Erythroblast (primary cell): ENCODE data around the gene ZNF574.

ENCODE experiments used
- GATA1 ChIP-seq: IDR thresholded peaks from 2 replicates; pipeline ENCODE4 v1.6.1; 2011; ENCODE audit warnings: low read depth, mild to moderate bottlenecking, control low read depth, low read length, moderate library complexity
- POLR2A ChIP-seq: IDR thresholded peaks from 2 replicates; pipeline ENCODE4 v1.6.1; 2011; ENCODE audit warnings: mild to moderate bottlenecking, low read length

DNA sequence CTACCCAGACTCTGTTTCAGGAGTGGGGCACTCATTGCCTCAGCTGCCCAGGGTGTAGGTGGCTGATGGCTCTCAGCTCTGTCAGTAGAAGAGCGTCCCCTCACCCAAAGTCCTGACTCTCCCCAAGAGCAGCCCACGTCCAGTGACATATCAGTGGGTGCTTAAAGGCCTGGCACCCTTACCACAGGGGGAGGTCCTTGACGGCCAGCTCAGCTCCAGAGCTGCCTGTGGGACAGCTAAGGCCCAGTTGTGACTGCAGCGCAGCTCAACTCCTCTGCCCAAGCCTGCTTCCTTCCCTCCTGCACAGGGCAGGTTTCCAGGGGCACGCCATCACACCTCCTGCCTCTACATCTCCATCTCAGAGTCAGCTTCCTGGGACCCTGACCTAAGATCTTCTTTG, 38.3 kb upstream of the ZNF574 start:
- no peak for TF ChIP-seq POLR2A
- TF ChIP-seq GATA1 = no peak
